Measurements from ENCODE around the gene MAGEA12. TPM values are rescaled to one million over a fixed set of nuclear protein-coding genes. Genes with fewer than 3 reads are reported as not detected.
"Not testable (repeated sequence)": the region's sequence is repeated elsewhere in the genome, so short reads cannot be mapped to it uniquely, and the experiment has no call there.

Gene MAGEA12
- total RNA-seq, 1 donor from 2014 or later = not detected

DNA sequence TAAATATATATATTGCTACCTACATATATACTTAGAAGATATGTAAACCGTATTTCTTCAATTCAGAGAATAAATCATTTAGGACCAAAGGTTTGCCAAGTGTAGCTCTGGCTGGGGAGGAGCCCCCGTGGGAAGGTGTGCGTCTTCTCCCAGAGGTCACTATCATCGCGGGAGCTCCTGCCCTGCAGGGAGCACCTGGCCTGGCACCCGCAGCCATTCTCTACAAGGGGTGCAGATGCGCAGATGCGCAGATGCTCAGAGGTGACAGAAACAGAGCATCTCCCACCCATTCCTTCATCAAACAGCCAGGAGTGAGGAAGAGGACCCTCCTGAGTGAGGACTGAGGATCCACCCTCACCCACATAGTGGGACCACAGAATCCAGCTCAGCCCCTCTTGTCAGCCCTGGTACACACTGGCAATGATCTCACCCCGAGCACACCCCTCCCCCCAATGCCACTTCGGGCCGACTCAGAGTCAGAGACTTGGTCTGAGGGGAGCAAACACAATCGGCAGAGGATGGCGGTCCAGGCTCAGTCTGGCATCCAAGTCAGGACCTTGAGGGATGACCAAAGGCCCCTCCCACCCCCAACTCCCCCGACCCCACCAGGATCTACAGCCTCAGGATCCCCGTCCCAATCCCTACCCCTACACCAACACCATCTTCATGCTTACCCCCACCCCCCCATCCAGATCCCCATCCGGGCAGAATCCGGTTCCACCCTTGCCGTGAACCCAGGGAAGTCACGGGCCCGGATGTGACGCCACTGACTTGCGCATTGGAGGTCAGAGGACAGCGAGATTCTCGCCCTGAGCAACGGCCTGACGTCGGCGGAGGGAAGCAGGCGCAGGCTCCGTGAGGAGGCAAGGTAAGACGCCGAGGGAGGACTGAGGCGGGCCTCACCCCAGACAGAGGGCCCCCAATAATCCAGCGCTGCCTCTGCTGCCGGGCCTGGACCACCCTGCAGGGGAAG, 19.5 kb upstream of the MAGEA12 start, which contains the start of gene MAGEA2B:
MAGEA2B (plus strand) TSS at position 814 of the 973 bp plus-strand sequence. CDS start 2,479 bp downstream, outside the sequence.
- H3K79me2 ChIP-seq (ENCODE audit: low read depth); H3K27ac ChIP-seq; H3K4me1 Mint-ChIP-seq; H3K4me3 ChIP-seq; DNase-seq (ENCODE audit: low spot score); H4K20me1 ChIP-seq (ENCODE audit: low read depth); H3F3A ChIP-seq (ENCODE audit: low read depth); H3K4me3 Mint-ChIP-seq; H3K4me2 ChIP-seq; H3K36me3 Mint-ChIP-seq; H3K9me3 Mint-ChIP-seq; H3K27ac Mint-ChIP-seq; H3K27me3 Mint-ChIP-seq (ENCODE audit: insufficient read depth, low read depth); H3K9ac ChIP-seq; H3K36me3 ChIP-seq; H2AFZ ChIP-seq (replicated peaks); H3K27me3 ChIP-seq; H3K9me3 ChIP-seq (ENCODE audit: low read depth); H3K4me1 ChIP-seq: not testable (repeated sequence)

DNA sequence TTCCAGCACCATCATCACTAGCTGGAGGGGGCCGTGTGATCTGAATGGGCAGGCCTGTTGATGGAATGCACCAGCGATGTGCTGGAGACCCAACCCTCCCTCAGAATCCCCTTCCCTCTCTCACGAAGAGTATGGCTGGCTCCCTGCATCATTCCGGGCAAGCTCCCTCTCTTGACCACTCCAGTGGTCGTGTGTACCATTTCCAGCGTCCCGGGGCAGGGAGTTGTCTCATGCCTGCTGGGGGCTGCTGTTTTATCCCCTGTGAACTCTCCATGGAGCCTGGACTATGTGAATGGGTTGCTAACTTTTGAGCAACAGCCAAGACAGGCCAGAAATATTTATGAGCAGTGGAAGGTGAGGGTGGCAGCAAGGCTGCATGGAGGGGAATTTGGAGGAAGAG, 8.1 kb upstream of the MAGEA12 start:
- no peaks in the 10 kb centered on the region for H3K4me1 Mint-ChIP-seq
- H3K27ac Mint-ChIP-seq = no peak overlapping the region
- no peaks in the 10 kb centered on the region for H3K27me3 ChIP-seq

DNA sequence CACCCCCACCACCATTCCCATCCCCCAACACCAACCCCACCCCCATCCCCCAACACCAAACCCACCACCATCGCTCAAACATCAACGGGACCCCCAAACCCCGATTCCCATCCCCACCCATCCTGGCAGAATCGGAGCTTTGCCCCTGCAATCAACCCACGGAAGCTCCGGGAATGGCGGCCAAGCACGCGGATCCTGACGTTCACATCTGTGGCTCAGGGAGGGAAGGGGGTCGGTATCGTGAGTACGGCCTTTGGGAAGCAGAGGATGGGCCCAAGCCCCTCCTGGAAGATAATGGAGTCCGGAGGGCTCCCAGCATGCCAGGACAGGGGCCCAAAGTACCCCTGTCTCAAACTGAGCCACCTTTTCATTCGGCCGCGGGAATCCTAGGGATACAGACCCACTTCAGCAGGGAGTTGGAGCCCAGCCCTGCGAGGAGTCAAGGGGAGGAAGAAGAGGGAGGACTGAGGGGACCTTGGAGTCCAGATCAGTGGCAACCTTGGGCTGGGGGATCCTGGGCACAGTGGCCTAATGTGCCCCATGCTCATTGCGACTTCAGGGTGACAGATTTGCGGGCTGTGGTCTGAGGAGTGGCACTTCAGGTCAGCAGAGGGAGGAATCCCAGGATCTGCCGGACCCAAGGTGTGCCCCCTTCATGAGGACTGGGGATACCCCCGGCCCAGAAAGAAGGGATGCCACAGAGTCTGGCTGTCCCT, 744 bp downstream of the MAGEA12 start:
- not testable (repeated sequence) for H3K27ac ChIP-seq; H3K9ac ChIP-seq; H3K9me3 ChIP-seq (ENCODE audit: low read depth); DNase-seq (ENCODE audit: low spot score); H3K4me3 Mint-ChIP-seq; H3F3A ChIP-seq (ENCODE audit: low read depth); H3K27me3 Mint-ChIP-seq (ENCODE audit: insufficient read depth, low read depth); H4K20me1 ChIP-seq (ENCODE audit: low read depth); H3K4me3 ChIP-seq; H3K27me3 ChIP-seq; H3K4me1 Mint-ChIP-seq; H3K79me2 ChIP-seq (ENCODE audit: low read depth); H3K4me1 ChIP-seq; H3K36me3 ChIP-seq; H2AFZ ChIP-seq (replicated peaks); H3K36me3 Mint-ChIP-seq; H3K27ac Mint-ChIP-seq; H3K4me2 ChIP-seq
- H3K9me3 Mint-ChIP-seq = peaks cover 11% of the 10 kb centered on the region

More for the DNA sequence above, 8.1 kb upstream of the MAGEA12 start:
- no peak for DNase-seq (ENCODE audit: low spot score)
- Histone ChIP-seq H3K4me2 (no peak overlapping the region), H3K79me2 (ENCODE audit: low read depth) (no peaks in the 10 kb centered on the region), H3K36me3 (no peaks in the 10 kb centered on the region), H3K27ac (no peak overlapping the region), H3K4me1 (no peaks in the 10 kb centered on the region), H3F3A (ENCODE audit: low read depth) (no peaks in the 10 kb centered on the region), H4K20me1 (ENCODE audit: low read depth) (no peaks in the 10 kb centered on the region), H2AFZ (replicated peaks) (no peak overlapping the region), H3K9me3 (ENCODE audit: low read depth) (no peaks in the 10 kb centered on the region), H3K4me3 (no peak overlapping the region), H3K9ac (no peak overlapping the region)
- TF ChIP-seq, protein P1, sequence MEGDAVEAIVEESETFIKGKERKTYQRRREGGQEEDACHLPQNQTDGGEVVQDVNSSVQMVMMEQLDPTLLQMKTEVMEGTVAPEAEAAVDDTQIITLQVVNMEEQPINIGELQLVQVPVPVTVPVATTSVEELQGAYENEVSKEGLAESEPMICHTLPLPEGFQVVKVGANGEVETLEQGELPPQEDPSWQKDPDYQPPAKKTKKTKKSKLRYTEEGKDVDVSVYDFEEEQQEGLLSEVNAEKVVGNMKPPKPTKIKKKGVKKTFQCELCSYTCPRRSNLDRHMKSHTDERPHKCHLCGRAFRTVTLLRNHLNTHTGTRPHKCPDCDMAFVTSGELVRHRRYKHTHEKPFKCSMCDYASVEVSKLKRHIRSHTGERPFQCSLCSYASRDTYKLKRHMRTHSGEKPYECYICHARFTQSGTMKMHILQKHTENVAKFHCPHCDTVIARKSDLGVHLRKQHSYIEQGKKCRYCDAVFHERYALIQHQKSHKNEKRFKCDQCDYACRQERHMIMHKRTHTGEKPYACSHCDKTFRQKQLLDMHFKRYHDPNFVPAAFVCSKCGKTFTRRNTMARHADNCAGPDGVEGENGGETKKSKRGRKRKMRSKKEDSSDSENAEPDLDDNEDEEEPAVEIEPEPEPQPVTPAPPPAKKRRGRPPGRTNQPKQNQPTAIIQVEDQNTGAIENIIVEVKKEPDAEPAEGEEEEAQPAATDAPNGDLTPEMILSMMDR (IDR thresholded peaks at IDR 0.05) = no peak
- TF ChIP-seq EZH2phosphoT487 (IDR thresholded peaks at IDR 0.05) = no peak
- TF ChIP-seq EZH2 (IDR thresholded peaks at IDR 0.05) = no peak
- no peaks in the 10 kb centered on the region for H3K27me3 Mint-ChIP-seq (ENCODE audit: insufficient read depth, low read depth)
- peaks cover 8% of the 10 kb centered on the region for H3K9me3 Mint-ChIP-seq
- H3K36me3 Mint-ChIP-seq = no peaks in the 10 kb centered on the region
- no peak overlapping the region for H3K4me3 Mint-ChIP-seq

DNA sequence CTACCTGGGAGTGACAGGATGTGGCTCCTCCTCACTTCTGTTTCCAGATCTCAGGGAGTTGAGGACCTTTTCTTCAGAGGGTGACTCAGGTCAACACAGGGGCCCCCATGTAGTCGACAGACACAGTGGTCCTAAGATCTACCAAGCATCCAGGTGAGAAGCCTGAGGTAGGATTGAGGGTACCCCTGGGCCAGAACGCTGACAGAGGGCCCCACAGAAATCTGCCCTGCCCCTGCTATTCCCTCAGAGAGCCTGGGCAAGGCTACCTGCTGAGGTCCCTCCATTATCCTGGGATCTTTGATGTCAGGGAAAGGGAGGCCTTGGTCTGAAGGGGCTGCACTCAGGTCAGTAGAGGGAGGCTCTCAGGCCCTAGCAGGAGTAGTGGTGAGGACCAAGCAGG, 1.5 kb downstream of the MAGEA12 start:
- H4K20me1 ChIP-seq (ENCODE audit: low read depth) = no peaks in the 10 kb centered on the region
- H3K4me3 ChIP-seq = no peak overlapping the region
- no peak overlapping the region for H2AFZ ChIP-seq (replicated peaks)
- no peak overlapping the region for H3K27ac ChIP-seq
- H3K79me2 ChIP-seq (ENCODE audit: low read depth) = no peaks in the 10 kb centered on the region
- Mint-ChIP-seq H3K27me3 (ENCODE audit: insufficient read depth, low read depth) (no peaks in the 10 kb centered on the region), H3K36me3 (no peaks in the 10 kb centered on the region), H3K27ac (no peak overlapping the region), H3K9me3 (peaks cover 11% of the 10 kb centered on the region), H3K4me1 (no peaks in the 10 kb centered on the region), H3K4me3 (no peak overlapping the region)
- H3K36me3 ChIP-seq = no peaks in the 10 kb centered on the region
- TF ChIP-seq EZH2phosphoT487 (IDR thresholded peaks at IDR 0.05) (no peak), EZH2 (IDR thresholded peaks at IDR 0.05) (no peak)
- TF ChIP-seq, protein P1 (IDR thresholded peaks at IDR 0.05) = no peak
- H3K9ac ChIP-seq = no peak overlapping the region
- DNase-seq (ENCODE audit: low spot score) = no peak
- H3K9me3 ChIP-seq (ENCODE audit: low read depth) = no peaks in the 10 kb centered on the region
- H3K27me3 ChIP-seq = no peaks in the 10 kb centered on the region
- no peaks in the 10 kb centered on the region for H3F3A ChIP-seq (ENCODE audit: low read depth)
- H3K4me2 ChIP-seq = no peak overlapping the region
- no peaks in the 10 kb centered on the region for H3K4me1 ChIP-seq
